GM18907 (cell line): Measurements from ENCODE around the gene PSMA8.
"Not testable (repeated sequence)": the region's sequence is repeated elsewhere in the genome, so short reads cannot be mapped to it uniquely, and the experiment has no call there.

Experiments used
- ATAC-seq: cut with Tn5 transposase; IDR thresholded peaks from one replicate; pipeline ENCODE4 v1.9.1; 2021; ENCODE audit warnings: mild to moderate bottlenecking, moderate library complexity; ENCODE audit not compliant: unreplicated experiment

The PSMA8 gene

GRCh38 chr18:26133652-26134051 lies at the start of gene PSMA8:
Gene PSMA8, plus strand, starts transcription at chr18:26133869. Its CDS starts 97 bp downstream, at chr18:26133966.
- peak; percentile 74 for ATAC-seq

GRCh38 chr18:26085056-26085455 lies 48.6 kb upstream of the PSMA8 start:
- no peak for ATAC-seq

GRCh38 chr18:26086959-26087358 lies 46.7 kb upstream of the PSMA8 start:
- ATAC-seq, result no peak

GRCh38 chr18:26088487-26088886 lies 45.2 kb upstream of the PSMA8 start:
- ATAC-seq, result no peak

- peak; percentile 19 for ATAC-seq
Observed at GRCh38 chr18:26089293-26090129, 44.2 kb upstream of the PSMA8 start.

GRCh38 chr18:26090130-26091046 lies 43.3 kb upstream of the PSMA8 start, which contains the start of gene SS18:
Gene SS18, minus strand, starts transcription at chr18:26090613. Its CDS starts 44 bp downstream, at chr18:26090569.
- ATAC-seq, result peak; percentile 87

- ATAC-seq, result peak; percentile 53
Observed at GRCh38 chr18:26091047-26091630, 42.5 kb upstream of the PSMA8 start.

GRCh38 chr18:26096852-26097251 lies 36.8 kb upstream of the PSMA8 start:
- no peak for ATAC-seq

GRCh38 chr18:26097563-26097962 lies 36.1 kb upstream of the PSMA8 start:
- ATAC-seq, result no peak

- ATAC-seq, result no peak
Observed at GRCh38 chr18:26103579-26103978, 30.1 kb upstream of the PSMA8 start.

- ATAC-seq, result no peak
Observed at GRCh38 chr18:26104035-26104434, 29.6 kb upstream of the PSMA8 start.

- ATAC-seq, result no peak
Observed at GRCh38 chr18:26119246-26119645, 14.4 kb upstream of the PSMA8 start.

- ATAC-seq, result no peak
Observed at GRCh38 chr18:26121476-26121875, 12.2 kb upstream of the PSMA8 start.

- ATAC-seq, result not testable (repeated sequence)
Observed at GRCh38 chr18:26121994-26122393, 11.7 kb upstream of the PSMA8 start.

- ATAC-seq, result no peak
Observed at GRCh38 chr18:26127786-26128185, 5.9 kb upstream of the PSMA8 start.

GRCh38 chr18:26128192-26128591 lies 5.5 kb upstream of the PSMA8 start:
- ATAC-seq, result not testable (repeated sequence)

- peak; percentile 16 for ATAC-seq
Observed at GRCh38 chr18:26134107-26134506, 438 bp downstream of the PSMA8 start.

GRCh38 chr18:26135548-26135947 lies 1.9 kb downstream of the PSMA8 start:
- ATAC-seq, result no peak

GRCh38 chr18:26157326-26157725 lies 23.7 kb downstream of the PSMA8 start:
- ATAC-seq, result no peak

GRCh38 chr18:26159353-26159752 lies 25.7 kb downstream of the PSMA8 start:
- no peak for ATAC-seq

- no peak for ATAC-seq
Observed at GRCh38 chr18:26164571-26164970, 30.9 kb downstream of the PSMA8 start.
